Neural crest cell (in vitro differentiated cells): ENCODE measurements around the gene NFYB. TPM values are rescaled to one million over a fixed set of nuclear protein-coding genes. Genes with fewer than 3 reads are reported as not detected.
"Not testable (repeated sequence)": the region's sequence is repeated elsewhere in the genome, so short reads cannot be mapped to it uniquely, and the experiment has no call there.

ENCODE experiments used
- DNase-seq: peaks from one replicate; pipeline ENCODE4 v3.0.0; 2021; ENCODE audit warnings: low read depth, mixed read lengths, low spot score
- H3K27ac Mint-ChIP-seq: one replicate; pipeline ENCODE4 v1.8.0; 2021; ENCODE audit warnings: mild to moderate bottlenecking, mixed read lengths; ENCODE audit not compliant: unreplicated experiment
- H3K27me3 Mint-ChIP-seq: 2 replicates; pipeline ENCODE4 v1.8.0; 2021; ENCODE audit warnings: low read depth, mild to moderate bottlenecking, mixed read lengths
- H3K36me3 Mint-ChIP-seq: 2 replicates; pipeline ENCODE4 v1.8.0; 2021; ENCODE audit warnings: low read depth, mild to moderate bottlenecking, mixed read lengths
- H3K4me1 Mint-ChIP-seq: 2 replicates; pipeline ENCODE4 v1.8.0; 2021; ENCODE audit warnings: mixed read lengths
- H3K4me3 Mint-ChIP-seq: one replicate; pipeline ENCODE4 v1.8.0; 2021; ENCODE audit warnings: mild to moderate bottlenecking, mixed read lengths
- H3K9me3 Mint-ChIP-seq: 2 replicates; pipeline ENCODE4 v1.8.0; 2021; ENCODE audit warnings: mixed read lengths
- total RNA-seq: library from RNA; stranded (reverse); gene quantifications from 2 replicates; pipeline ENCODE4 v1.2.1, GENCODE V29; 2021
- TF ChIP-seq, protein P1 (sequence below): fragments of 200-600 bp; sonication (generic); conservative IDR thresholded peaks from 2 replicates; pipeline ENCODE4 v1.5.0; 2021; ENCODE audit warnings: antibody characterized with exemption, mild to moderate bottlenecking

NFYB gene
- total RNA-seq, 1 donor from 2014 or later: 45.6 TPM

- TF ChIP-seq, protein P1, sequence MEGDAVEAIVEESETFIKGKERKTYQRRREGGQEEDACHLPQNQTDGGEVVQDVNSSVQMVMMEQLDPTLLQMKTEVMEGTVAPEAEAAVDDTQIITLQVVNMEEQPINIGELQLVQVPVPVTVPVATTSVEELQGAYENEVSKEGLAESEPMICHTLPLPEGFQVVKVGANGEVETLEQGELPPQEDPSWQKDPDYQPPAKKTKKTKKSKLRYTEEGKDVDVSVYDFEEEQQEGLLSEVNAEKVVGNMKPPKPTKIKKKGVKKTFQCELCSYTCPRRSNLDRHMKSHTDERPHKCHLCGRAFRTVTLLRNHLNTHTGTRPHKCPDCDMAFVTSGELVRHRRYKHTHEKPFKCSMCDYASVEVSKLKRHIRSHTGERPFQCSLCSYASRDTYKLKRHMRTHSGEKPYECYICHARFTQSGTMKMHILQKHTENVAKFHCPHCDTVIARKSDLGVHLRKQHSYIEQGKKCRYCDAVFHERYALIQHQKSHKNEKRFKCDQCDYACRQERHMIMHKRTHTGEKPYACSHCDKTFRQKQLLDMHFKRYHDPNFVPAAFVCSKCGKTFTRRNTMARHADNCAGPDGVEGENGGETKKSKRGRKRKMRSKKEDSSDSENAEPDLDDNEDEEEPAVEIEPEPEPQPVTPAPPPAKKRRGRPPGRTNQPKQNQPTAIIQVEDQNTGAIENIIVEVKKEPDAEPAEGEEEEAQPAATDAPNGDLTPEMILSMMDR: no peak
- Mint-ChIP-seq H3K4me3 (no peak overlapping the region), H3K27ac (no peak overlapping the region)
These were observed 43.3 kb upstream of the NFYB start for GRCh38 chr12:104181313-104181712.

DNA sequence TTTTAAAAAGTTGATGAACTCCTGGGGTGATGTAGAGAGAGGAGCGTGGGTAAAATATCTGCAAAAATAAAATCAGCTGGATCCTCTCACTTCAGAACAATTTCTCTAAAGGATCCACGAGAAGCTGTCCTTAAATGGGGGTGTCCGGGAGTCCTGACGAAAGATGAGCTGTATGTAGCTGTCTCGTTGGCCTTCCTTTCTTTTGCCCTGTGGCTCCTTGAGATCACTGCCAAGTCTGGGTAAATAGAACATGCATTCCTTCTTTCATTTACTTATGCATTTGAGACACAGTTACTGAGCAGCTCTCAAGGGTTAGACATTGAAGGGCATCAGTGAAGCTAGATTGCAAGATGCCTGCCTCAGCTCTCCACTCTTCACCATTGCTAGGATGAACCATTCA, 42.4 kb upstream of the NFYB start:
- DNase-seq: no peak
- no peaks in the 10 kb centered on the region for H3K27me3 Mint-ChIP-seq
- H3K27ac Mint-ChIP-seq: no peak overlapping the region
- H3K4me3 Mint-ChIP-seq: no peak overlapping the region
- H3K36me3 Mint-ChIP-seq: peaks cover 3% of the 10 kb centered on the region
- H3K9me3 Mint-ChIP-seq: peaks cover 9% of the 10 kb centered on the region
- peaks cover 3% of the 10 kb centered on the region for H3K4me1 Mint-ChIP-seq
- TF ChIP-seq, protein P1: no peak

More at GRCh38 chr12:104181313-104181712, 43.3 kb upstream of the NFYB start:
- Mint-ChIP-seq H3K4me1 (peaks cover 3% of the 10 kb centered on the region), H3K9me3 (peaks cover 10% of the 10 kb centered on the region), H3K27me3 (no peaks in the 10 kb centered on the region), H3K36me3 (peaks cover 3% of the 10 kb centered on the region)
- no peak for DNase-seq

DNA sequence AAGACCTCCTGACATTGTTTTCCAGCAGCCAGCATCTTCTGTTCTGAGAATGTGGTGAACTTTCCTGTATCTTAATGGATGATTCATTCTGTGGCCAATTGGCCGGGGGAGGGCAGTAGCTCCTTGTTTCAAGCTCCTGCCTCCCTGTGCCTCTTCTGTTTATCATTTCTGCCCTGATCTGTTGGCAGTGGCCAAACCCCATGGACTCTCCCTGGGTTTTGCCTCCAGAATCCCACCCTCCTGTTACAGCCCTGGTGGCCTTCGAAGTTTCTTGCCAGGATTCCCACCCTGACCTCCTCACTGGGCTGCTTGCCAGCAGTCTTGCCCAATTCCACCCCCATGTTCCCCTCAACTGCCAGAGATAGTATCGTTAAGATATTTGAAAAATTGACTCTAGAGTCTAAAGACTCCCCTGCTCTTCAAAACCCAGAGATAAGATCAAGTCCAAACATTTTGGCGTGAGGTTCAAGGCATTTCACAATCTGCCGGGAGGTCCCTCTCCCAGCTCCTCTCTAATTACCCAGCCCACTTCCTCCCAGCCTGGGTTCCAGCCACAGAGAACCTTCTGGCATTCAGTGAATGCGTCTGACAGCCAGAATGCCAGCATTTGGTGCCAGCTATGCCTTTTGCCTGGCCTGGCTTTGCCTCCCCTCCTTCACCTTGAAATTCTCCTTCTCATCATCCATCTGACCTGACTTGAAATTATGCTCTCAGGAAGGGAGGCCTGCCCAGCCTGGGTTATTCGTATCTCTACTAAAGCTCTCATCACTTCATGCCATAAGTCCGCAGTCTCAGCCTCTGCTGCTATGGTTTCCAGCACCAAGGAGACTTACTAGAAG, 39.9 kb upstream of the NFYB start:
- DNase-seq: no peak
- H3K27ac Mint-ChIP-seq: no peak overlapping the region

DNA sequence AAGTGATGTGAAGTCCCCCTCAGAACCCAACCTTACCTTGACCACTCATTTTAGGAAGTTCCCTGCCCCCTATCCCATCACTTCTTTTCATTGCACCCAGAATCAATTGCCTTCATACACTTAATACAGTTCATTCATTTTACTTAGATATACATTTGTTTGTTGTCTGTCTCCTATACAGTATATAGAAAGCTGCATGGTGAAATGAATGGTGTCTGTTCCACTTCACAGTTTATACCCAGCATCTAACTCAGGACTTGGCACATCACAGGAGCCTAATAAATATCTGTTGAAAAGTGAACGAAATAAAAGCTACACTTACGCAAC, 39.3 kb upstream of the NFYB start:
- H3K27ac Mint-ChIP-seq: no peak overlapping the region
- TF ChIP-seq, protein P1: no peak

More for the DNA sequence above, 39.9 kb upstream of the NFYB start:
- no peak overlapping the region for H3K4me3 Mint-ChIP-seq
- H3K4me1 Mint-ChIP-seq: peaks cover 3% of the 10 kb centered on the region
- no peaks in the 10 kb centered on the region for H3K36me3 Mint-ChIP-seq
- H3K27me3 Mint-ChIP-seq: no peaks in the 10 kb centered on the region
- TF ChIP-seq, protein P1: no peak
- peaks cover 4% of the 10 kb centered on the region for H3K9me3 Mint-ChIP-seq

GRCh38 chr12:104175726-104176247, 37.8 kb upstream of the NFYB start:
- DNase-seq: no peak
- Mint-ChIP-seq H3K4me1 (peaks cover 3% of the 10 kb centered on the region), H3K27ac (no peak overlapping the region), H3K4me3 (no peak overlapping the region), H3K36me3 (no peaks in the 10 kb centered on the region), H3K9me3 (no peaks in the 10 kb centered on the region), H3K27me3 (no peaks in the 10 kb centered on the region)
- TF ChIP-seq, protein P1: no peak

More for the DNA sequence above, 39.3 kb upstream of the NFYB start:
- DNase-seq: no peak
- H3K36me3 Mint-ChIP-seq: no peaks in the 10 kb centered on the region
- peaks cover 3% of the 10 kb centered on the region for H3K4me1 Mint-ChIP-seq
- H3K4me3 Mint-ChIP-seq: no peak overlapping the region
- no peaks in the 10 kb centered on the region for H3K27me3 Mint-ChIP-seq
- no peaks in the 10 kb centered on the region for H3K9me3 Mint-ChIP-seq

GRCh38 chr12:104173804-104174203, 35.8 kb upstream of the NFYB start:
- H3K9me3 Mint-ChIP-seq, H3K27ac Mint-ChIP-seq, H3K4me1 Mint-ChIP-seq, H3K27me3 Mint-ChIP-seq, H3K36me3 Mint-ChIP-seq, H3K4me3 Mint-ChIP-seq, DNase-seq: not testable (repeated sequence)
